Right cardiac atrium (tissue), 5 donors: ENCODE data around the gene ASNSD1. TPM values are rescaled to one million over a fixed set of nuclear protein-coding genes. Genes with fewer than 3 reads are reported as not detected.
A peak's percentile ranks its signal among the peaks of the same experiment; 100 is the strongest.

ENCODE experiments used
- ATAC-seq, 2 donors: fragments of 200-7000 bp; cut with Tn5 transposase; one replicate each; pipeline versions ENCODE4 v1.8.0 to v1.9.1; 2020; ENCODE audit warnings: moderate library complexity in 2 of 2, mild to moderate bottlenecking in 1 of 2
- DNase-seq, 3 donors: peaks; one replicate each; pipeline ENCODE4 v3.0.0-alpha.2; 2020
- H3K27ac ChIP-seq: one replicate; pipeline ENCODE4 v1.5.1; 2013; ENCODE audit warnings: mild to moderate bottlenecking, low read length, control low read depth, moderate library complexity
- H3K27me3 ChIP-seq: one replicate; pipeline ENCODE4 v1.6.1; 2013; ENCODE audit not compliant: control insufficient read depth, insufficient read depth
- H3K4me1 ChIP-seq: one replicate; pipeline ENCODE4 v1.6.1; 2013; ENCODE audit warnings: low read length; ENCODE audit not compliant: control insufficient read depth, insufficient read depth
- H3K4me3 ChIP-seq: one replicate; pipeline ENCODE4 v1.5.1; 2013; ENCODE audit warnings: low read length, control low read depth
- H3K9me3 ChIP-seq: one replicate; pipeline ENCODE4 v1.6.1; 2013; ENCODE audit warnings: low read length; ENCODE audit not compliant: control insufficient read depth
- WGBS: extraction: QIAGEN DNeasy Blood & Tissue Kit; methylation state at CpG from one replicate; pipeline ENCODE4 v1.1.7; 2013; 5-methylcytosine and 5-hydroxymethylcytosine counted together
- intact Hi-C, 4 donors: fragments of 100-400 bp; cut with DNase I; formaldehyde crosslinking; loops; one replicate each; pipeline versions ENCODE4 v1.11.0 to v1.14.0; 2022 to 2023
- polyA plus RNA-seq: library from polyadenylated mRNA; stranded (reverse); fragments of 200-250 nt; gene quantifications from one replicate; pipeline ENCODE4 v1.2.3, GENCODE V29; 2013
- total RNA-seq, 4 donors: library from RNA; stranded (reverse); fragmentation: NEBNext Ultra II Directional; extraction: Animal tissue kit (Norgen Biotek cat#: 25700); gene quantifications; one replicate each; pipeline ENCODE4 v1.2.1, GENCODE V29; 2021
- donor health status: healthy with polysubstance abuse.
- donor health status: DM: no; HTN: yes; CAD: no.
- donor health status: DM: no; HTN: no; CAD: no.
- donor health status: DM: no; HTN: yes; CAD: no; lungs with severe emphysema.
- donor health status: DM: yes; HTN: yes; CAD: no.

ASNSD1 gene
- total and polyA plus RNA-seq, 5 donors, result 29.9 to 38.7 (median 33.2) TPM

GRCh38 chr2:189628817-189629530, 32.3 kb upstream of the ASNSD1 start:
- peak; percentile 40 to 65 for ATAC-seq
- intact Hi-C loops, result no loop called here
- Histone ChIP-seq H3K4me1 (no peaks in the 10 kb centered on the region), H3K27ac (no peak overlapping the region), H3K9me3 (no peaks in the 10 kb centered on the region), H3K27me3 (no peaks in the 10 kb centered on the region), H3K4me3 (no peak overlapping the region)
- WGBS, result 88% methylated on average over 9 of the region's 9 CpGs
- DNase-seq, result no peak

- ATAC-seq (peak in 1 of 2 donors; percentile 12), DNase-seq (no peak)
- Histone ChIP-seq H3K27ac (no peak overlapping the region), H3K4me1 (no peaks in the 10 kb centered on the region), H3K4me3 (no peak overlapping the region), H3K27me3 (no peaks in the 10 kb centered on the region), H3K9me3 (no peaks in the 10 kb centered on the region)
- 55% methylated on average over 10 of the region's 10 CpGs for WGBS
- intact Hi-C loops, result loop anchor here in 3 of 4 donors (5.0 to 10.0 kb wide), 3 partner anchors 135 to 165 kb away; no protein-coding TSS in a partner anchor
Measured at GRCh38 chr2:189629531-189630453, 31.5 kb upstream of the ASNSD1 start.

- H3K27ac ChIP-seq, result no peak overlapping the region
- ATAC-seq (no peak), DNase-seq (no peak)
- intact Hi-C loops, result loop anchor here in 3 of 4 donors (5.0 to 10.0 kb wide), 3 partner anchors 137 to 167 kb away; no protein-coding TSS in a partner anchor
- H3K4me1 ChIP-seq, result no peaks in the 10 kb centered on the region
- H3K27me3 ChIP-seq, result no peaks in the 10 kb centered on the region
- no peaks in the 10 kb centered on the region for H3K9me3 ChIP-seq
- H3K4me3 ChIP-seq, result no peak overlapping the region
- WGBS, result 85% methylated on average over 4 of the region's 4 CpGs
Measured at GRCh38 chr2:189631849-189632248, 29.4 kb upstream of the ASNSD1 start.

DNA sequence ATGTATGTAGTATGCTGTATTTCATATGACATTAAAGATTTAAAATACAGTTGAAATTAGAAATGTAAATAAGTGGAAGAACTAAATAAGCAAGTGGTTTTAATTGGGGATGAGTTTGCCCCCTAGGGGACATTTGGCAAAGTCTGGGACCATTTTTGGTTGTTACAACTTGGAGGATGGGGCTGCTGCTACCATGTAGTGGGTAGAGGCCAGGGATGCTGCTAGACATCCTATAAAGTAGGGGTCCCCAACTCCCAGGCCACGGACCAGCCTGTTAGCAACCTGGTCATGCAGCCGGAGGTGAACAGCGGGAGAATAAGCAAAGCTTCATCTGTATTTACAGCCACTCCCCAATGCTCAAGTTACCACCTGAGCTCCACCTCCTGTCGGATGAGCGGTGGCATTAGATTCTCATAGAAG, 27.9 kb upstream of the ASNSD1 start:
- no peaks in the 10 kb centered on the region for H3K27me3 ChIP-seq
- H3K9me3 ChIP-seq, result no peaks in the 10 kb centered on the region
- ATAC-seq (peak in 1 of 2 donors; percentile 31), DNase-seq (no peak)
- intact Hi-C loops, result loop anchor here in 3 of 4 donors (5.0 to 10.0 kb wide), 3 partner anchors 139 to 169 kb away; no protein-coding TSS in a partner anchor
- no peaks in the 10 kb centered on the region for H3K4me1 ChIP-seq
- H3K27ac ChIP-seq, result no peak overlapping the region
- WGBS, result 82% methylated on average over 5 of the region's 5 CpGs
- H3K4me3 ChIP-seq, result no peak overlapping the region

DNA sequence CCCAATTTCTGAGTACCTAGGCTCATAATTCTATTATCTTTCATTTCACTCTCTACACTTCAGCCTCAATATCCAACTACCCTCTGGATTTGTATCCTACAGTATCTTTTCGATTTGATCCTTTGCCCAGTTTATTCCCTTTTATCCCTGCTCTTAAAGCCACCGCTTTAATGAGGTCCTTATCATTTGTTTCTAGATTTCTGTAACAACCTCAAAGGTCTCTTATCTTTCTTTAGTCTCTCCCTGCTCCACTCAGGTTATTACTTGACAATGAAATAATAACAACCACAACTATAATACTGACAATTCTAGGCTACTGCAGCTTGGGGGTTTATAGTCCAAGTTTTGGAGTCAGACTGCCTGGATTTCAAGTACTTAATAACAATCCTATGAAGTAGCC, 25.9 kb upstream of the ASNSD1 start:
- H3K4me1 ChIP-seq, result no peaks in the 10 kb centered on the region
- no peaks in the 10 kb centered on the region for H3K9me3 ChIP-seq
- 58% methylated on average over 2 of the region's 2 CpGs for WGBS
- no peak overlapping the region for H3K27ac ChIP-seq
- no peak overlapping the region for H3K4me3 ChIP-seq
- DNase-seq, result no peak
- intact Hi-C loops, result loop anchor here in 2 of 4 donors (10.0 kb wide), 2 partner anchors 141 to 171 kb away; no protein-coding TSS in a partner anchor
- no peak for ATAC-seq
- H3K27me3 ChIP-seq, result no peaks in the 10 kb centered on the region

DNA sequence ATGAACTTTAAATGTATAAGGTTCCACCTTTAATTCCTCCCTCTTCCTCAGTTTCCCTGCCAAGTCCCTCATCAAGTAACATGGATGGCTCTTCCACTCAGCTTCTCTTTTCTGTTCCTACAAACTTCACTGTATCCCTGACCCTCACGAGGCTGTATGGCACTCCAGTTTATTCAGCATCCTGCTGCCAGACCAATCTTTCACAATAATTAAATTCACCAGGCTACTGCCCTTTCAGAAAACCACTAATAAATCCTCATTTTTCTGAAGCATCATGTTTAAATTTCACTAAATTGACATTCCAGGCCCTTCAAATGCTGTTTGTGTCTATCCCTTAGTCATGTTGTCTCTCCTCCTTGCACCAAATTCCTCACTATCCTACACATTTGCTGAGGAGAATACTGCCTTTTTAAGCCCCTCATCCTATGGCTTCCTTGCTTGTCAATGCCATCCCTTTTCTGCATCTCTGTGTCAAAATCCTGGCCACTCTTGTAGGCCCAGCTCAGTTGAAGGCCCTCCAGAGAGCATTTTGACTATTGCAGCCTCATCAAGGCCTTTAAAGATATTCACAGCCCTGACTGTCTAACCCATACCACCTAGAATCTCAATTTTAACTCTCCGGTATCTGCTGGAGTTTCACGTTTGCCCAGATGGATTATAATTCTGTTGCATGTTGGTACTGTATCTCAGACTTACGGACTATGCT, 22.8 kb upstream of the ASNSD1 start:
- WGBS, result 92% methylated on average over 4 of the region's 4 CpGs
- intact Hi-C loops, result loop anchor here in 2 of 4 donors (10.0 kb wide), 2 partner anchors 144 to 174 kb away; no protein-coding TSS in a partner anchor
- no peak overlapping the region for H3K27ac ChIP-seq
- no peaks in the 10 kb centered on the region for H3K9me3 ChIP-seq
- no peaks in the 10 kb centered on the region for H3K27me3 ChIP-seq
- no peaks in the 10 kb centered on the region for H3K4me1 ChIP-seq
- no peak overlapping the region for H3K4me3 ChIP-seq
- ATAC-seq, result no peak
- no peak for DNase-seq

- H3K27me3 ChIP-seq, result no peaks in the 10 kb centered on the region
- H3K27ac ChIP-seq, result no peak overlapping the region
- intact Hi-C loops, result loop anchor here in 2 of 4 donors (10.0 kb wide), 2 partner anchors 144 to 174 kb away; no protein-coding TSS in a partner anchor
- no peaks in the 10 kb centered on the region for H3K9me3 ChIP-seq
- H3K4me3 ChIP-seq, result no peak overlapping the region
- no peaks in the 10 kb centered on the region for H3K4me1 ChIP-seq
- WGBS, result 58% methylated on average over 3 of the region's 3 CpGs
- DNase-seq (no peak), ATAC-seq (no peak)
Measured at GRCh38 chr2:189639007-189639609, 22.2 kb upstream of the ASNSD1 start.

- ATAC-seq (no peak), DNase-seq (no peak)
- H3K4me1 ChIP-seq, result no peaks in the 10 kb centered on the region
- H3K27ac ChIP-seq, result no peak overlapping the region
- H3K9me3 ChIP-seq, result no peaks in the 10 kb centered on the region
- no peak overlapping the region for H3K4me3 ChIP-seq
- H3K27me3 ChIP-seq, result no peaks in the 10 kb centered on the region
- intact Hi-C loops, result no loop called here
- 72% methylated on average over 1 of the region's 1 CpG for WGBS
Measured at GRCh38 chr2:189641002-189641401, 20.3 kb upstream of the ASNSD1 start.

DNA sequence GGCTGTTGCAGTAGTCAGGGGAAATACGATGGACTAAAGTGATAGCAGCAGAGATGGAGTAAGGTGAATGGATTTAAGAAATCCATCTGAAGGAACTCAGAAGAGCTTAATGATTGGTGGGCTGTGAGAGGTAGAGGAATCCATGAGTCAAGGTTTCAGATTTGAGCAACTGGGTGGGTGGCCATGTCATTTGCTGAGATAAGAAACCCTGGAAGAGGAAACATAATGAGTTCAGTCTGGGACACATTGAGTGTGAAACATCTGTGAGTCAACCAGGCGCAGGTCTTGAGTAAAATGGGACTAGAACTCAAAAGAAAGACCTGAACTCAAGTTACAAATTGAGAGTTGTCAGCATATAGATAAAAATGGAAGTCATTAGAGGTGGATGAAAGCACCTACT, 19.7 kb upstream of the ASNSD1 start:
- H3K4me3 ChIP-seq, result no peak overlapping the region
- H3K27ac ChIP-seq, result no peak overlapping the region
- no peak for ATAC-seq
- intact Hi-C loops, result no loop called here
- H3K27me3 ChIP-seq, result no peaks in the 10 kb centered on the region
- no peaks in the 10 kb centered on the region for H3K4me1 ChIP-seq
- no peaks in the 10 kb centered on the region for H3K9me3 ChIP-seq
- WGBS, result 88% methylated on average over 2 of the region's 2 CpGs
- no peak for DNase-seq

- Histone ChIP-seq H3K4me1 (no peaks in the 10 kb centered on the region), H3K27ac (no peak overlapping the region), H3K9me3 (no peaks in the 10 kb centered on the region), H3K4me3 (no peak overlapping the region), H3K27me3 (no peaks in the 10 kb centered on the region)
- intact Hi-C loops, result no loop called here
- no peak for DNase-seq
- ATAC-seq, result no peak
Measured at GRCh38 chr2:189646521-189646920, 14.7 kb upstream of the ASNSD1 start.
